GM19193 (cell line): ENCODE results near the gene CCNL1.

Source experiments
- POLR2A ChIP-seq: IDR thresholded peaks from 4 replicates; pipeline ENCODE4 v1.6.1; 2011; ENCODE audit not compliant: insufficient read depth, insufficient read length; ENCODE audit errors: extremely low read depth

The CCNL1 gene

DNA sequence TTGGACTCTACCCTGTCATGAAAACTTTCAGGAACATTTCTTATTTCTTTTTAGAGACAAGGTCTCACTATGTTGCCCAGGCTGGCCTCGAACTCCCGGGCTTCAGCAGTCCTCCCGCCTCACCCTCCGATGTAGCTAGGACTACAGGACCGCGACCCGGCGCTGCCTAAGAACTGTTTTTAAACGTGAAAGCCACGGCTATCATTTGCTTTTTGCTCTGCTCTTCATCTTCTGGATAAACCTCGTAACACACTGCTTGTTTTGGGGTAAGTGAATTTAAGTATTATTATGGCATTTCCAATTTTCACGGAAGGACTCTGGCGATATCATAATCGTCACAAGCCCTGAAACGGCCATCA, 14.3 kb upstream of the CCNL1 start:
- TF ChIP-seq POLR2A = no peak

DNA sequence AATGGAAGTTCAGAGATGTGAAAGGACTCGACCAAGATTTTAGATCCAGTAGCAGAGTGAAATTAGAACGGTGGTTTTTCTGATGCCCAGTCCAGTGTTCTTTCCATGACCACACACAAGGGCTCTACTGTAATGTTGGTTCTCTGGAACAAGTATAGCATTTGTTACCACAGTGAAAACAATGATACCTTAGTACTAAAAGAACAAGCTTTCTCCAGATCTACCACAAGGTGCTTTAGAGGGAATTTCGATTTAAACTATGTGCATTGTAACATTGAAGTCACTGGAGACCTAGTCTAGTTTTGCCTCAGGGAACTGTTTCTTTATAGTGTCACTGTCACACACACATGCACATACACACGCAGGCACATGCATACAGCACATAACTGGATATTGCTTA, 12.8 kb upstream of the CCNL1 start:
- no peak for TF ChIP-seq POLR2A

DNA sequence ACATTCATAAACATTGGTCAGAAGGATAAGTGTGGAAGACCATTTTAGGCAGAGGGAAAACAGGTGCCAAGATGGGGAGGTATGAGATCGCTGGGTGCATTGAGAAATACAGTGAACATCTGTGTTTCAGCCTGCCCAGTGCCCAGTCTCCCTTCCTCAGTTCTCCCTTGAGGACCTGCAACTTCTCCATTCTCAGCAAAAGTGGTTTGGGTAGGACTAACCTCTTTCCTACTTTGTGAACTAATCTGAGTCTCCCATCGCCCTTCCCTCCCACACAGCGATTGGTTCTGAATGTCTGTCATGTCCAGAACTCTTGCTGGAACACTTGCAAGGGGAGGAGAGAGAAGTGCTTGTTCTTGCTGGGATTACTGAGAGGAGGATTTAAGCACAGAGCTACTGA, 10.9 kb upstream of the CCNL1 start:
- no peak for TF ChIP-seq POLR2A

DNA sequence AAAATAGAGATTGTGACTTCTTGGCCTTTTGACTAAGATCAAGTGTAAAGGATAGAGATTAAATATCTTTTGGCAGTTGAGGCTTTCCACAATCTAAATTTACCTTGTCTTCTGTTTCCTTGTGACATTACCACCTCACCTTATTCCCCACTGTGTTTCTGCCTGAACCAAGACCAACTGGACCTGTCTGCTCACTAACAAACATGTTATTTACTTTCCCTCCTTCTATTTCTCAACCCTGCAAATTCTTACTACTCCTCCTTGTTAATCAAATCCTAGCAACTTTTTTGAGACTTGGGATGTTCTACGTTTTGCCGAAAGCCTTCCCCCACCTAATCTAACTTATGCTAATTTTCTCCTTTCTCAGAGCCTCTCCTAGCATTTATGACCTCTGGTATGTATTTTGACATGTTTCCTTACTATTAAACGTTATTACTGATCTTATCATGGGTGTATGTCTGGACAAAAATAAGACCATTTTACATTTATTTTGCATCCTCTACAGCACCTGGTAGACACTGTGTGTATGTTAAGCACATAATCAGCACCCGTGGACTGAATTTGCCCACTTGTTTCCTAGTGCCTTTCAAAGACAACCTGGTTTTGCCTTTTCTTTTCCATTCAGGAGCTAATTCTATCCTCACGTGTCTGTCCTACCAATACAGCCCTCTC, 7.6 kb upstream of the CCNL1 start:
- TF ChIP-seq POLR2A = no peak

DNA sequence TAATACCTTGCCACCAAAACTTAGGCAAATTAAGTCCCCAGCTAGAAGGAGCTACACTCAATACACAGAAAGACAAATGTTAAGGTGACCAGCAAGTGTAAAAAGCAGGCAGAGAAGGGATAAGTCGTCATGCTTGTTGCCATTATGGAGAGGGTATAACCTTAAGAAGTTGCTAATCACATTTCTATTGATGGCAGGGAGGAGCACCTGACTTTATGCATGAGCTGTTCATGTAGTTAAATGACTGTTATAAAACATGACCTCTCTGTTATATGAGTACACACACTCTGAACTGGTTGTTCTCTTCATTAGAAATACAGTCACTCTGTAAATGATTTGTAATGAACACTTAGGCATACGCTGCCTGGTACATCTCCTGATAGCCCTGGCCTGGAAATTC, 6.6 kb upstream of the CCNL1 start:
- TF ChIP-seq POLR2A = no peak

DNA sequence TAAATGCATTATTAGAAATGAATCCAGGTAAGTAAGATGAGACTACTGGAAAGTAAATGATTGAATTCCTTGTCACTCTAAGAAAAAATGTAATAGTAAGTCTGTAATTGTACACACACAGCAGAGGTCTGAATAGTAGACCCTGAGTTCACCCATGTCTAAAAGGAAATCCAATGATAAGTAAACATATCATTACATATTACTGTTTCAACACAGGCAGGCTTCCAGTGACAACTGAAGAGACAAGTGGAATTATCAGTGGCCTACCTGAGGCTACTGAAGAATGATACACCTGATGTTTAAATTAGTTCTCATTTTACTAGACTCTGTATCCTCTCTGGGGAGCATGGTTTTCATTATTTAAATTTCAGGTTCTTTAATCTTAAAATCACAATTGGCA, 6.2 kb upstream of the CCNL1 start:
- no peak for TF ChIP-seq POLR2A

DNA sequence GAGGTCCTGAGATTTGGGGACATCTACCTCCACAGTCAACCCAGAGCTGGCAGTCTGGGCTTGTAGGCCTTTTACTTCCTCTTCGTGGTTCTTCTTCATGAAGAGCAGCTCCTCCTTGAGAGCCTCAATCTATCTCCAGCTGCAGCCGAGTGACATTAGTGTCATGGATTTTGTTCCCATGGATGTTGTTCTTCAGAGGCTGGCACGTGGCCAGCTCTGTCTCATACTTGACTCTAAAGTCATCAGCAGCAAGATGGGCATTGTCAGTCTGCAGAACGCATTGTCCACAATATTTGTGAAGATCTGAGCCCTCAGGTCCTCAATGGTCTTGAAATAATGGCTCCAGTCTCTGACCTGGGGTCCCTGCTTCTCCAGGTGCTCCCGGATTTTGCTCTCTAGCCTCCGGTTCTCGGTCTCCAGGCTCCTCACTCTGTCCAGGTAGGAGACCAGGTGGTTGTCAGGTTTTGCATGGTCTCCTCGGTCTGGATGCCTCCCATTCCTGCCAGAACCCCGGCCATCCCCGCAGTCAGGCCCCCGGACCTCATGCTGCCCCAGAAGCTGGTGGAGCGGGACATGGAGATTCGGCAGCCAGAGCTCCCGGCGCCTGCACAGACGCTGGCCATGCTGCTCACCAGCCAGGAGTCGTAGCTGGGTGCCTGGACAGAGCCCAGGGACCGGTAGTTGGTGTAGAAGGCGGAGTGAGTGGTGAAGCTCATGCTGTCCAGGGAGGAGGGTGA, 3.4 kb upstream of the CCNL1 start:
- no peak for TF ChIP-seq POLR2A

DNA sequence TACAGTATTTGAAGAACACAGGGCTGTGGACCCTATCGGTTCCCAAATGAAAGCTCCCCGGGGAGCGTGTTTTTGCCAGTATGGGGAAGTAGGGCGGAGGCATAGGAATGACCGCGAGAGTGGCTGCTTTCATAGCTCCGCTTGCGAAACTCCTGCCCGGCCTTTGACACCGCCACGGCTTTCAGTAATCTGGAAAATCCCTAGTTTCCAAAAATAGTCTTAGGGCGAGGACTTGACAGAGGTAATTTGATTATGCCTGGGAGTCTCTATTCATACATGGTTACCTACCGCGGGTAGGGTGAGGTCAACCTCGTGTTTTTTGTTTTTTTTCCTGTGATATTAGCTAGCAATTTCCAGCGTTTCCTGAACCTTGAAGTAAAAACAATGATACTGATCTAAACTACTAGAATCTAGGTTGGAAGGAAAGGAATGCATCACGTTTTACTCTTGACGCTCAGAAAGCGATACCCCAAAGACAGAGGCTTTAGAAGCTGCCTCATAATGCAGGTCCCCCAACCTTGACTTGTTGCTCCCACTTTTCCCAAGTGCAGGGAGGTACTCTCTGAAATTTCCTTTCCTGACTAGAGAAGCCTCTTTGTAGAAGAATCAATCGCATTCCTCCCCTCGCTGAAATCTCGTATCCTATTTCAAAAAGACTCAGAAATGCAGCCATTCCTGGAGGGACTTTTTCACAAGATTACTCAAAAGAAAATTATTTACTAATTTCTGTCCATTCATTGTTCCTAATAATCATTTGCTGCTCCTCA, 894 bp upstream of the CCNL1 start:
- no peak for TF ChIP-seq POLR2A

DNA sequence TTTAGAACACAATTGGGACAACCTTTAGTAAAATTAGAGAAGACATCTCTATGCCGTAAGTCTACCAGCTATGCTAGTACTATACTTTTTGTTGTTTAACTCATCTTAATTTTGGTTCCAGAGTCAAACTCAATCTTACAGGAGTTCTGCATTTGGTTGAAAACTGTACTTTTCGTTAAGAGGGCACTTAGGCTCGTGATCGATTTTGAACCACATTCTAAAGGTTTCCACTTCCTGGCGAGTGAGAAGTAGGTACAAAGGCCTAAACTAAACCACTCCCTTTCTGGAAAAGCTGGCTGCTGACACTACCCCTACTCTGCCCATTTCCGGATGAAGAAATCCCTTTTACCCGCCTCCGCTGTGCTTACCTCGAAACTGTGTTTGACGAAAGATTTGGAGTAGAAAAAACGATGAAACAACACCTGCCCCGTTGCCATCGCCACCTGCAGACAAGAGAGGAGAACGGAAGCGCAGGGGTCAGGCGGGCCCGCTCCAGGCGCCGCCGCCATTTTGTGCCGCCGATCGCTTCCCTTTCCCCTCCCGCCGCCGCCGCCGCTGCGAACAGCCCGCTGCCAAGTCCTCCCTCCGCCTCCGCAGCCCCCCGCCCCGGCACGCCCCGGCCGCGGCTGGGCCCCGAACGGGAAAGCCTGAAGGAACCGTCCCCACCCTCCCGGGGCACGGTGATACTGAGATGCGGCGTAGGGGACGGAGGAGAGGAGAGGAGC, 748 bp downstream of the CCNL1 start:
- no peak for TF ChIP-seq POLR2A

DNA sequence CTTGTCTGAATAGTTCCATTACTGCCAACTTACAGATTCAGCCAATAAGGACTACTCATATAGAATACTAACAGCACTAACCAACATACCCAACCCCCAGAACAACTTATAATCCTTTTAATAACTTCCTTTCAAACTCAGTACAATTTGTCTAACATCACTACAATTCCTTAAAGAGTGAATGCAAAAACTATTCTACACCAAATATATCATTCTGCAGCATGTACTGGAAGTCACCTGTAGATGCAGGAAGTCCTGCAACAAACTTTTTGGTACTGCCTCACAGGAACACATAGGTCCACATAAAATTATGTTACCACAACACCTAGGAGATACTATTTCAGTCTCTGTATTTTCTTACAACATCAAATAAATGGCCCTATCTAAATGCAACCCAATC, 2.1 kb downstream of the CCNL1 start:
- no peak for TF ChIP-seq POLR2A

DNA sequence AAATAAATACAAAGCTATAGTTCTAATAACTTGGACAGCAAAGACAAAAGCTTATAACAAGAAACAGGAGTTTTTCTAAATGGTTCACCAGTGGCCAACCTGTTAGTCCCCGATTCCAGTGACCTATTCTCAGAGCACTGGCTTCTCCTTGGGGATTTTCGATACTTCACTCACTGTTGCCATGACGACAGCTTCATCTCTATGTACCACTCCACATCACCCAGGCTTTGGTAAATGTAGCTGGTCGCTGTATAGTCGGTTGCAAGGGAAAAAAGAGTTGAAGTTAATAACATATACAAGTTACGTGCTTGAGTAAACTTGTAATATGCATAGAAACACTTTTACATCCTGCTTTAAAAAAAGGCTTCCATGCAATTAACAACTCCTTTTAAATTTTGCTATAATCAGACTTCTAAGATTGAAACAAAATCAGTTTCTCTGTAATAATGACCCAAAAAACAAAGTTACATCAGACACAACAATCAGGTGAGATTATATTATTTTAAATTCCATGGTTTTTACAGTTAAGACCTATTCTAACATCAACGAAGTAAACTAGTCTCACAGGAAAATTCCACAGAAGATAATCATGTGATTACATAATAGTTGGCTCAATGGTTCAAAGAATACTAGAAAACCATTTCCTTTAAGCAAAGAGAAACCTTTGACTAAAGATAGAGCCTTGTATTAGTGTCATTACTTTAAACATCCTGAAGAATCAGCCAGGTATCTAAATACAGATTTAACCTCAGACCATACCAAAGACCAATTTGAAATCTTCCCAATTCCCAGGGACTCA, 2.9 kb downstream of the CCNL1 start:
- TF ChIP-seq POLR2A = no peak

DNA sequence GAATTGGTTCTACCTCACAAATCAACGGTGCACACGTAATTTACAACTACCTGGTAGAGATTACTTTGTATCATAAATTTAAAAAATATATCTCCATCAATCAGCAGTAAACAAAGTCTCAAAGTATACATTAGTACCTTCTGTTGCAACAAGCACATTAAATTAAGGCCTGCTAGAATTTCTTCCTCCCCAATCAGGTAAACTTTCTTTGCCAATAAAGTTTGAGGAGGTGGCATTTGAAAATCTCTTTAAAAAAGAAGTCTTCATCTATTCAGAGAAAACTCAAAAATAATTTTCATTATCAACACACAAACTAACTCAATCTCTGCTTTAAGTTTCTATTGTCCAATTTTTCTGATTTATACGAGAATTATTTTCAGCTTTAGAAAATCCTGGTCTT, 4.4 kb downstream of the CCNL1 start:
- TF ChIP-seq POLR2A = no peak

DNA sequence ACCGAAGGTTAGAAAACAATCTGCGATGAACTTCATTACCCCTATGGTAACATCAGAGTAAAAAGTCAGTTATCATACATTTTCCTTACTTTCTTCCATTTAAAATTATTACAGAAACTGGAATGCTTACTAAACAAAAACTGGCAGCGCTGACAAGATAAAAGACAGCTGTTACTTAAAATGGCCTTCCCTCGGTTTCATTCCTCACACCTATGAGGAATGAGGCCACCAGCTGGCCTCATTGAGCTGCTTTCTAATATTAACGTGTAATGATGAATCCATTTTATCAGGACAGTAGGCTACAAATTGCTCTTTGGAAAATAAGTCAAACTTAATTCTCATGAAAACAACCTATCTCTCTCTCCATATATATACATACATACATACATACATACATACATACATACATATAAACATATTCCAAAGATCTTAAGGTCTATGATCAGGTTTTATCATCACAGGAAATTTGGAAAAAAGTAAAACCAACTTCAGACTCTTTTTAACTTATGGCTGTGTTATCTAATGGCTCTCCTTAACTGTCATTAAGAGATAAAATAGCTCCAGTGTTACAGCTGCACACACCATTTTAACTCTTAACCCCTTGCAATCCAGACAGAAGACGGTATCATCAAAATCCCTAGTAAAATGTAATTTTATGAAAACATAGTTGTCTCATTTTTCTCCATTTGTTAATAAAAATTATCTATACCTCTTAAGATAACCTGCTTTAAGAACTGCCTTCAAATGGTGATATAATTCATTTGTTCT, 5.2 kb downstream of the CCNL1 start:
- TF ChIP-seq POLR2A = no peak

DNA sequence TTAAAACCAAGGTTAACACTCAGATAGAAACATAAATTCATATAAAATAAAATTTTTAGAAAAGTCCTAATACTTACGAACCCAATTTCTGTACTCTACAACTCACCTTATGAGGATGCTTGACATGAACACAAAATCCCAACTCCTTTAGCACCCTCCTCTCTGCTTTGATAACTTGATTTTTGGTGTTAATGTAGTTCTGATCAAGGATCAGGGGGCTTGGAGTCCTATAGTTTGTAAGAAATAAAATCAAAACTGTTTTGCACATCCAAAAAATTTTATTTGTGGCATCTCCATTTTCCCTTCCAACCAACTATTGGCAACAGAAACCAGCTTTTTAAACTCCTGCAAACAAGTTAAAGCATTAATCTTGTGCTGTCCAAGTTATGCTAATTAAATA, 7.0 kb downstream of the CCNL1 start:
- no peak for TF ChIP-seq POLR2A
